ENCODE results near the gene NEK2. TPM values are rescaled to one million over a fixed set of nuclear protein-coding genes. Genes with fewer than 3 reads are reported as not detected.

NEK2 gene
- total and polyA plus RNA-seq, 2 experiments from 2014 or later: 5.3 to 7.1 TPM

DNA sequence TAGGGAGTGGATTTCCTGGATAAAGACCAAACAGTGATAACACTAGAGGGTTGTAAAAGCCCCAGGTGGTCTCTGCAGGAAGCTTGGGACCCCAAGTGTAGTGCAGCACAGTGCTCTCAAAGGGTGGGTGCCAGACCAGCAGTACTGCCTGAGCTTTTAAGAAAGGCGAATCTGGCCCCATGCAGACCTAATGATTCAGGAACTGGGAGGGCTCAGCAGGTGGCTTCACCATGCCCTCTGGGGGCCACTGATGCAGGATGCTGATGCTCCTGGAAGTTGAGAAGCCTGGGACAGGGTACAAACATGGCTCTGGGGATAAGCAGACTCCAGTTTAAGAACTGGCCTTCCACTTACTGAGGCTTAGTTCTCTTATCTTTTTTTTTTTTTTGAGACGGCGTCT is 29.1 kb upstream of the NEK2 start:
- H4K20me1 ChIP-seq (ENCODE audit: insufficient read depth, poor library complexity, severe bottlenecking): no peaks in the 10 kb centered on the region
- H3K27me3 ChIP-seq: no peaks in the 10 kb centered on the region
- no peak overlapping the region for H3K4me2 ChIP-seq
- no peak overlapping the region for H2AFZ ChIP-seq
- no peak overlapping the region for H3K4me3 ChIP-seq
- TF ChIP-seq EZH2 (IDR thresholded peaks at IDR 0.05; ENCODE audit: borderline replicate concordance): no peak
- TF ChIP-seq, protein P1, sequence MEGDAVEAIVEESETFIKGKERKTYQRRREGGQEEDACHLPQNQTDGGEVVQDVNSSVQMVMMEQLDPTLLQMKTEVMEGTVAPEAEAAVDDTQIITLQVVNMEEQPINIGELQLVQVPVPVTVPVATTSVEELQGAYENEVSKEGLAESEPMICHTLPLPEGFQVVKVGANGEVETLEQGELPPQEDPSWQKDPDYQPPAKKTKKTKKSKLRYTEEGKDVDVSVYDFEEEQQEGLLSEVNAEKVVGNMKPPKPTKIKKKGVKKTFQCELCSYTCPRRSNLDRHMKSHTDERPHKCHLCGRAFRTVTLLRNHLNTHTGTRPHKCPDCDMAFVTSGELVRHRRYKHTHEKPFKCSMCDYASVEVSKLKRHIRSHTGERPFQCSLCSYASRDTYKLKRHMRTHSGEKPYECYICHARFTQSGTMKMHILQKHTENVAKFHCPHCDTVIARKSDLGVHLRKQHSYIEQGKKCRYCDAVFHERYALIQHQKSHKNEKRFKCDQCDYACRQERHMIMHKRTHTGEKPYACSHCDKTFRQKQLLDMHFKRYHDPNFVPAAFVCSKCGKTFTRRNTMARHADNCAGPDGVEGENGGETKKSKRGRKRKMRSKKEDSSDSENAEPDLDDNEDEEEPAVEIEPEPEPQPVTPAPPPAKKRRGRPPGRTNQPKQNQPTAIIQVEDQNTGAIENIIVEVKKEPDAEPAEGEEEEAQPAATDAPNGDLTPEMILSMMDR (IDR thresholded peaks at IDR 0.05; ENCODE audit: poor library complexity): no peak
- no peak for TF ChIP-seq EZH2phosphoT487 (IDR thresholded peaks at IDR 0.05; ENCODE audit: low read depth, severe bottlenecking, unreplicated experiment)
- no peak for DNase-seq (ENCODE audit: low spot score)
- H3K79me2 ChIP-seq: no peaks in the 10 kb centered on the region
- no peak overlapping the region for H3K27ac ChIP-seq
- H3K36me3 ChIP-seq (replicated peaks; ENCODE audit: insufficient read depth, low read depth): no peaks in the 10 kb centered on the region
- H3K9me3 ChIP-seq (ENCODE audit: low read depth): no peaks in the 10 kb centered on the region
- 90% methylated on average over 3 of the region's 3 CpGs for WGBS (ENCODE audit: low lambda C conversion rate, missing lambda C conversion rate)
- no peaks in the 10 kb centered on the region for H3K9me2 ChIP-seq (replicated peaks; ENCODE audit: insufficient read depth)
- peaks cover 6% of the 10 kb centered on the region for H3K4me1 ChIP-seq (ENCODE audit: insufficient read depth)

DNA sequence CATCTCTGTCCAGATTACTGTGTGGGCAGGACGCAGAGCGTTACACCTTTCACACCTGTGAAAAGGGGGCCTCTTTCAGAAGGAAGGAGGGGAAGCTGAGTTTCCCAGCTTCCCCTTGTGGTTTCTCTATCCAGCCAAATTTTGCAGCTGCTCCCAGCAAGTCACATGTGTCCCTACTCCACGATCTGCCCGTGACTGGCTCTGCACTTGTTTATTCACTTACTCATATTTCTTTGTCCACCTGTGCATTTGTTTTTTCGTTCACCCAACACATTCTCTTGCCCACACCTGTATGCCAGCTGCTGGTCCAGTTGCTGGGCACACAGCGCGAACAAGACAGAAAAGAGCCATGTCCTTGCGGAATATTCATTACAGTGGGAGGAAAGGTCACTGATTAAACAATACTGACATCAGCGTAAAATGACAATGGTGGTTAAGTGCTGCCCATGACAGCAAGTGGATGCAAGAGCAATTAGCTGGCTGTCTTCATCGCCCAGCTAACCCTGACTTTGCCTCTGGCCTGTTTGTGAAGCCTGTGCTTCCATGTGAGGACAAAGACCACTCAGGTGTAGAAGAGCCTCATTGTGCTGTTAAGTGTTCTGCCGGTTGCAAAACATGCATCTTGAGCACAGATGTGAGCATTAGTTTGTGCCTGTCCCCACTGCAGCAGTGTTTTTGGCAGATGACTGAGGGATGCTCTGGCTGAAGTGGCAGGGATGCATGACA is 28.6 kb upstream of the NEK2 start:
- Histone ChIP-seq H3K4me2 (no peak overlapping the region), H3K9me3 (ENCODE audit: low read depth) (no peaks in the 10 kb centered on the region)
- 83% methylated on average over 11 of the region's 11 CpGs for whole genome bisulfite sequencing (ENCODE audit: low lambda C conversion rate, missing lambda C conversion rate)

DNA sequence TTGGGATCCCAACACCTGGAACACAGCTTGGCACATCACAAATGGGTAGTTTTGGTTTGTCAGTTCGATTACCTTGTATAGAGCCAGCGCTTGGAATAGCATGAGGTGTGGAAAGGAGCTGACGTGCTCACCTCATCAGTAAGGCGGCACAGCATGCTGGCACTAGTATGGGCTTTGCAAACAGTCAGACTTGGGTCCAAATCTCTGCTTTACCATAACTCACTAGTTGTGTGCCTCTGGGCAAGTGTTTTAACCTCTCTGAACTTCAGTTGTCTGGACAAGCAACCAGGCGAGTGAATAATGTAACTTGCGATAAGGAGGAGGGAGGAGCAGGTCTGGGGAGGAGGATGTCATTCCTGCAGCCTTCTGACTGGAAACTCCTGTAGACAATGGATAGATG is 26.3 kb upstream of the NEK2 start:
- H3K4me2 ChIP-seq: no peak overlapping the region
- H3K4me3 ChIP-seq: no peak overlapping the region
- TF ChIP-seq EZH2phosphoT487 (IDR thresholded peaks at IDR 0.05; ENCODE audit: low read depth, severe bottlenecking, unreplicated experiment): no peak
- TF ChIP-seq, protein P1 (IDR thresholded peaks at IDR 0.05; ENCODE audit: poor library complexity): no peak
- TF ChIP-seq EZH2 (IDR thresholded peaks at IDR 0.05; ENCODE audit: borderline replicate concordance): no peak
- H3K79me2 ChIP-seq: no peaks in the 10 kb centered on the region
- no peaks in the 10 kb centered on the region for H3K9me3 ChIP-seq (ENCODE audit: low read depth)
- no peaks in the 10 kb centered on the region for H3K36me3 ChIP-seq (replicated peaks; ENCODE audit: insufficient read depth, low read depth)
- H3K9me2 ChIP-seq (replicated peaks; ENCODE audit: insufficient read depth): no peaks in the 10 kb centered on the region
- no peaks in the 10 kb centered on the region for H4K20me1 ChIP-seq (ENCODE audit: insufficient read depth, poor library complexity, severe bottlenecking)
- 85% methylated on average over 6 of the region's 6 CpGs for WGBS (ENCODE audit: low lambda C conversion rate, missing lambda C conversion rate)
- H3K4me1 ChIP-seq (ENCODE audit: insufficient read depth): peaks cover 17% of the 10 kb centered on the region
- no peak overlapping the region for H2AFZ ChIP-seq
- H3K27me3 ChIP-seq: no peaks in the 10 kb centered on the region
- DNase-seq (ENCODE audit: low spot score): no peak
- no peak overlapping the region for H3K27ac ChIP-seq

More for the DNA sequence above, 28.6 kb upstream of the NEK2 start:
- H3K79me2 ChIP-seq: no peaks in the 10 kb centered on the region
- H3K4me1 ChIP-seq (ENCODE audit: insufficient read depth): peaks cover 7% of the 10 kb centered on the region
- no peaks in the 10 kb centered on the region for H3K27me3 ChIP-seq
- TF ChIP-seq EZH2phosphoT487 (IDR thresholded peaks at IDR 0.05; ENCODE audit: low read depth, severe bottlenecking, unreplicated experiment) (no peak), EZH2 (IDR thresholded peaks at IDR 0.05; ENCODE audit: borderline replicate concordance) (no peak)
- TF ChIP-seq, protein P1 (IDR thresholded peaks at IDR 0.05; ENCODE audit: poor library complexity): no peak
- H3K9me2 ChIP-seq (replicated peaks; ENCODE audit: insufficient read depth): no peaks in the 10 kb centered on the region
- H3K36me3 ChIP-seq (replicated peaks; ENCODE audit: insufficient read depth, low read depth): no peaks in the 10 kb centered on the region
- no peaks in the 10 kb centered on the region for H4K20me1 ChIP-seq (ENCODE audit: insufficient read depth, poor library complexity, severe bottlenecking)
- H2AFZ ChIP-seq: no peak overlapping the region
- H3K27ac ChIP-seq: no peak overlapping the region
- no peak for DNase-seq (ENCODE audit: low spot score)
- no peak overlapping the region for H3K4me3 ChIP-seq
